Pulmonary artery endothelial cell (primary cell): Measurements from ENCODE around the gene DNAJA2. TPM values are rescaled to one million over a fixed set of nuclear protein-coding genes. Genes with fewer than 3 reads are reported as not detected.
"Not testable (repeated sequence)": the region's sequence is repeated elsewhere in the genome, so short reads cannot be mapped to it uniquely, and the experiment has no call there.

ENCODE experiments used
- DNase-seq: peaks from one replicate; pipeline ENCODE4 v3.0.0-alpha.2; 2011; ENCODE audit warnings: low read depth, low spot score
- total RNA-seq: library from RNA; depleted of rRNA; stranded (reverse); fragments of >200 nt; gene quantifications from 2 replicates; pipeline ENCODE4 v1.2.3, GENCODE V29; 2014

Gene DNAJA2
- total RNA-seq, 1 donor from 2014 or later: 81.6 TPM

GRCh38 chr16:46975908-46976470 lies 2.5 kb upstream of the DNAJA2 start:
- DNase-seq: no peak

- DNase-seq: no peak
Measured at GRCh38 chr16:46975165-46975564, 1.7 kb upstream of the DNAJA2 start.

GRCh38 chr16:46974352-46974751 lies 878 bp upstream of the DNAJA2 start:
- DNase-seq: no peak

- DNase-seq: no peak
Measured at GRCh38 chr16:46973996-46974324, 486 bp upstream of the DNAJA2 start.

GRCh38 chr16:46972429-46973206 lies 856 bp downstream of the DNAJA2 start:
- no peak for DNase-seq

GRCh38 chr16:46971271-46971670 lies 2.2 kb downstream of the DNAJA2 start:
- no peak for DNase-seq

DNA sequence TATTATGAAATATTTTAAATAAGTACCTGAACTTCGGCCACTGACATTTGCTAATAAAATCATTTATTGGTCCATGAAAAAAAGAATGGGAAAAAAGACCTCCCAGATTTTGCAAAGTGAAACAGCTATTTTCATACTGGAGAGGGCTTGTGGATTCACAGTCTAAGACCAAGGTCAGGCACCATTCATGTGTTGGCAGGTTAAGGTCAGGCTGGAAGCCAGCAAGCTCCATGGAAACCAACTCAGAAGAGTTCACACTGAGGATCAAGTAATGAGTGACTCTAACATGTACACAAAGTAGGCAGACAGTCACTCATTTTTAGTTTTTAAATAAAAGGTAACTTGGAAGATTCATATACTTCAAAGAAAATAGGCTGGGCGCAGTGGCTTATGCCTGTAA lies 3.4 kb downstream of the DNAJA2 start:
- no peak for DNase-seq

- DNase-seq: no peak
Measured at GRCh38 chr16:46968063-46968435, 5.4 kb downstream of the DNAJA2 start.

DNA sequence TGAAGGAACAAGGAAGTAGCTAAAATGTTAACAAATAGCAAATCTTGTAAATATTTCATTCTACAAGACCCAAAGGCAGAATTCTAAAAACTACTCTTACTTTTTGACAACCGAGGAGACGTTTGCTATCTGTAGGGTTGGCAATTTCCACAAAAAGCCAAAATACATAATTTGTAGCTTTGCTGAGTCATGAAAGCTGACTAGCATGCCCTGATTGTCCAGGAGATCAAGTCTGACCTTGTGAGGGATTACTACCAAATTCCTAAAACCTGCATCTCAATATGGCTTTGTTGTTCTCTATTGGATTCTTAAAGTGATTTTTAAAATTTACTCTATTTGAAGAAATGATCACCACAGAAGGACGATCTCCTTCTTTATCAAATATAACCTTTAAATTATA lies 10.8 kb downstream of the DNAJA2 start:
- DNase-seq: no peak

GRCh38 chr16:46961373-46962353 lies 11.8 kb downstream of the DNAJA2 start:
- DNase-seq: no peak

DNA sequence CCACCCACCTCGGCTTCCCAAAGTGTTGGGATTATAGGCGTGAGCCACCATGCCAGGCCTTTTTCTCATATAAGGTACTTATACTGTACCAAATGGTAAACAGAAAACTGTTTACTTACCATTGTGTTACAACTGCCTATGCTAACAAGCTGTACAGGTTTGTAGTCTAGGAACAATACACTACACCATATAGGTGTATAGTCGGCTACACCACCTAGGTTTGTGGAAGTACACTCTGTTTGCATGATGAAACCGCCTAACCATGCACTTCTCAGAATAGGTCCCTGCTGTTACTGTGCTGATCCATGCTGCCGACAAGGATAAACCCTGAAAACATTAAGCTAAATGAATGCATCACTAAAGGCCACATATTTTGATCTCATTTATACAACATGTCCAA lies 18.9 kb downstream of the DNAJA2 start:
- no peak for DNase-seq

- no peak for DNase-seq
Measured at GRCh38 chr16:46950009-46950408, 23.5 kb downstream of the DNAJA2 start.

DNA sequence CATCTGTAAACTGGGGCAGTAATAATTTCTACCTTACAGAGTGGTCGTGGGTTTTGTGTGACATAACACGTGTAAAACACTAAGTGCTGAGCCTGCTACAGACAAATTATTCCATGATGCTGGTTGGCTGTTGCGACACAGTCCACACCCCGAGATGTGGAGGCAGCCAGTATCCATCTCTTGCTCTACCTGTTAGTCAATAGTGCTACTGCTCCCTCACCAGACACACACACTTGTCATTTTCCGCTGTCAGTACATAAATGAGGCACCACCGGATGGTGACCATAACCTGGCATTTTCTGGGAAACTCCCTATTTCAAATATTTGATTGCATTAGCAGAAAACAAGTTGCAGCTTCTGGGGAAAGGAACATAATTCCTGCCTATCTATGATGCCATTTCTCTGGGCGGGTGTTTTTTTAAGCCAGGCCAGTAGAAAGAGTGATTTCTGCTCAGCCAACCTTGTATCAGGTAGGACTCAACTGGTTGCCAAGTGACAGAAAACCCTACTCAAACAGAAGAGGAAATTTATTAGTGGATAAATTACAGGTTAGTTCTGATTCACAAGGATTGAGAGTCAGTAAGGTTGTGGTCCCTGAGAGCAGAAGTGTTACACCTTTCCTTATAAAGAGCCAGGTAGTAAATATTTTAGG lies 24.1 kb downstream of the DNAJA2 start:
- no peak for DNase-seq

DNA sequence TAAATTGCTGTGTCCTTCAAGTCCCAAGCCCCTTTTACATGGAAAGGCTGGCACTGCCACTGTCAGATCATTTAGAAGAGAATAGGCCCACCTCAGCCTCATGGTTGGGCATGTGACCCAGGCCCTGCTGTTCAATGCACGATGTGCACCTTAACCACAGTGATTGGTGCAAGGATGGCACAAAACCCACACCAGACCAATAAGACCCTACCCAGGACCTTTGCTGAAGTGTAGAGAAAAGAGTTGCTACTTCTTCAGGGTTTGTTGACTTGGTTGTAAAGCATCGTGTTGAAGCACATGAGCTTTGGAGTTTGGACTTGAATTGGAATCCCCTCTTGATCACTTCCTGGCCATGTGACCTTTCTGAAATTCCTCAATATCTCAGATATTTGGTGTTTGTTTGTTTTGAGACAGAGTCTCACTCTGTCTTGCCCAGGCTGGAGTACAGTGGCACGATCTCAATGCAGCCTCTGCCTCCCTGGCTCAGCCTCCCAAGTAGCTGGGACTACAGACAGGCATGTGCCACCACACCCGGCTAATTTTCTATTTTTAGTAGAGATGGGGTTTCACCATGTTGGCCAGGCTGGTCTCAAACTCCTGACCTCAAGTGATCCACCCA lies 24.8 kb downstream of the DNAJA2 start:
- DNase-seq: no peak

DNA sequence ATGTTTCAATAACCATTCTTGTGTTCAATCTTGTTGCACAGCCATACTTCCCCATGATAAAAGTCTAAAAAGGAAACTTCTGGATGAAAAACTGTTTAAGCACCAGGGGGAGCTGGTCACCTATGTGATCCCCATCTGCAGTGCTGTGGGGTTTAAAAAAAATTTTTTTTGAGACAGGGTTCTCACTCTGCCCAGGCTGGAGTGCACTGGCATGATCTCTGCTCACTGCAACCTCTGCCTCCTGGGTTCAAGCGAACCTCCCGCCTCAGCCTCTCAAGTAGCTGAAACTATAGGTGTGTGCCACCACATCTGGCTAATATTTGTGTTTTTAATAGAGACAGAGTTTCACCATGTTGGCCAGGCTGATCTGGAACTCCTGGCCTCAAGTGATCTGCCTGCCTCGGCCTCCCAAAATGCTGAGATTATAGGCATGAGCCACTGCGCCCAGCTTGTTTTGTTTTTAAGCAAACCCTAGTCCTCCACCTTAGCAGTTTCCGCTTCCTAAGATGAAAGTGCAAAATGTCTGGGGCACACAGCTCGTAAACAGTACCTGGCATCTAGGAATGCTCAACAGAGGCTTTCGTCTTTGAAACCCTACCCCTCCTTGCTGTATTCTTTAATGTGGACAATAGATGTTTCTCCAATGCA lies 25.4 kb downstream of the DNAJA2 start:
- DNase-seq: no peak

DNA sequence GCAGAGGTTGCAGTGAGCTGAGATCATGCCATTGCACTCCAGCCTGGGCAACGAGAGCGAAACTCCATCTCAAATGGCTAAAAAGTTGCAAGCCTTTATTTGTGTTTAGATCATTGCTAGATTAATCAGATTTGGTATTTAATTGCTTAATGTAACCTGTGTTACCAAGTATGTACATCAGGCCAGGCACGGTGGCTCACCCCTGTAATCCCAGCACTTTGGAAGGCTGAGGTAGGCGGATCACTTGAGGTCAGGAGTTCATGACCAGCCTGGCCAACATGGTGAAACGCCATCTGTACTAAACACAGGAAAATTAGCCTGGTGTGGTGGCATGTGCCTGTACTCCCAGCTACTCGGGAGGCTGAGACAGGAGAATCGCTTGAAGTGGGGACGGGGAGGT lies 28.8 kb downstream of the DNAJA2 start:
- not testable (repeated sequence) for DNase-seq

GRCh38 chr16:46937536-46937935 lies 35.9 kb downstream of the DNAJA2 start:
- no peak for DNase-seq

GRCh38 chr16:46932802-46933201 lies 40.7 kb downstream of the DNAJA2 start:
- no peak for DNase-seq

- DNase-seq: no peak
Measured at GRCh38 chr16:46930861-46931260, 42.6 kb downstream of the DNAJA2 start.

DNA sequence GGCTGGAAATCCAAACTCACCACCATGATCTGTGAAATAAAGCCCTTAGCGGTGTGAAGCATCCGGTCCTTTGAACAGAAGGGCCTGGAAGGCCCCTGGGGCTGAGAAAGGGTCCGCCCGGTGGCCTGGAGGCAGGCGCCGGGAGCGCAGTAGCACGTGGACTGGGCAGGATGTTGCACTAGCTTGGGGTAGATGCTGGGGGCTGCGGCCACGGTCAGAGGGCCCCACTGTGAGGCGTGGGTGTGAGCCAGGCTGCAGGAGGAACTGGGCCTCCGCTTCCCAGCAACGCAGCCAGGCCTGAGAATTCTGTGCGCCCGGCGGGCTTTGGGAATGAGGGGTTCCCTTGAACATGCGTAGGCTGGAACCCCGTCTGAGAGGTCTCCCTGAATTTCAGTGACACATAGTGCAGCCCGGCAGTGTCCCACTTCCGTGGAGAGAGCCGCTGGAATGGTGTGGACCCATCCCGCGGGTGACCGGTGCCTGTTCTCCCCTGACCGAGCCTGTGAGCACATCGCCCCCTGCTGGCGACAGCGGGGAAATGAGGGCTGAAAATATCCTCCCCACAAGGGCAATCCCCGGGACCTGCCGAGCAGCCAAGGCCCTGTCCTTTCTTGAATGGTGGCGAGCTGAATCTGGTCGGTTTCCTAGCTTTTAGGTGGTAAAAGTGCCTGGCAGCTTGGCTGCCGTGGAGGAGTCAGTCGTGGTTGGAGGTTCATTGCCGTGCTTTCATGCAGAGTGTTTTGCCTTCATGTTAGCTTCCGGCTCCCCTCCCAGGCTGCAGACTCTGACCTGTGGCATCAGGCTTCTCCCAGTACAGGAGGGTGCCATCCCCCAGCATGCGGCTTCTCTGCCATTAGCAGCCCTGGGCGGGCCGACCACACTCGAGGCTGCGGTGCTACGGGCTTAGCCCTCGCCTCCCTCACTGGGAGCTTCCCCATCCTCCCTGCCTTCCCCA lies 43.8 kb downstream of the DNAJA2 start:
- DNase-seq: no peak
